GM18519 (cell line): ENCODE measurements around the gene FOXE1.

Source experiments
- ATAC-seq: cut with Tn5 transposase; IDR thresholded peaks from one replicate; pipeline ENCODE4 v1.9.1; 2021; ENCODE audit warnings: mild to moderate bottlenecking, moderate library complexity; ENCODE audit not compliant: unreplicated experiment, low FRiP score

The FOXE1 gene

DNA sequence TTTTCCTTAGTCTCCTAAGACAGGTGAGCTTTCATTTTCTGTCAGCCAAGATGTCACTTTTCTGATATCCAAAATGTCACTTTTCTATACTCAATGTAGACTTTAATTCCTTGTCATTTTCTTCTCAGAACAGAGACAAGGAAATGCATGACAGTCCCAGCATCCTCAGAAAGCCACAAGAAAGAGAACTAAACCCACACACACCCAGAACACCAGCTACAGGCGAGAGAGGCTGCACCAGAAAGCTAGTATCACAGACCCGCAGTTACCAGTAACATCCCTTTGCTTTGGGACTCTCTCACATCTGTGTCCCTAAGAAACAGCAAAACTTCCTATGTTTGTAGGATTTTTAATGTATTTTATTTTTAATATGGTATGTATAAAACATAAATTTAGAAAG is 52.2 kb downstream of the FOXE1 start:
- no peak for ATAC-seq
